Measurements from ENCODE around the gene HSD17B14.
"Not testable (repeated sequence)": the region's sequence is repeated elsewhere in the genome, so short reads cannot be mapped to it uniquely, and the experiment has no call there.

Gene HSD17B14

GRCh38 chr19:48795685-48796070 lies 40.6 kb downstream of the HSD17B14 start:
- no peak for DNase-seq

- peak; percentile 93 for DNase-seq
These were observed 41.1 kb downstream of the HSD17B14 start for GRCh38 chr19:48795055-48795684.

DNA sequence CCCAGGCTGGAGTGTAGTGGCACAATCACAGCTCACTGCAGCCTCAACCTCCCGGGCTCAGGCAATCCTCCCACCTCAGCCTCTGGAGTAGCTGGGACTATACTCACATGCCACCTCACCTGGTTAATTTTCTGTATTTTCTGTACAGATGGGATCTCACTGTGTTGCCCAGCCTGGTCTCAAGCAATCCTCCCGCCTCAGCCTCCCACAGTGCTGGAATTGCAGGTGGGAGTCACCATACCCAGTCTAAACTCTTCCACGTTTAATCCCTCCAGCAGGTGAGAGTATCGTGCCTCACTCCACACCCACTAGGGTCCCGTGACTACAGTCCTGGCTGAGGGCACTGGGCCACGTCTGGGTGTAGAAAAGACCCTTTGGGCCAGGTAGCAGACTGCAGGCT lies 42.0 kb downstream of the HSD17B14 start:
- no peak for DNase-seq

DNA sequence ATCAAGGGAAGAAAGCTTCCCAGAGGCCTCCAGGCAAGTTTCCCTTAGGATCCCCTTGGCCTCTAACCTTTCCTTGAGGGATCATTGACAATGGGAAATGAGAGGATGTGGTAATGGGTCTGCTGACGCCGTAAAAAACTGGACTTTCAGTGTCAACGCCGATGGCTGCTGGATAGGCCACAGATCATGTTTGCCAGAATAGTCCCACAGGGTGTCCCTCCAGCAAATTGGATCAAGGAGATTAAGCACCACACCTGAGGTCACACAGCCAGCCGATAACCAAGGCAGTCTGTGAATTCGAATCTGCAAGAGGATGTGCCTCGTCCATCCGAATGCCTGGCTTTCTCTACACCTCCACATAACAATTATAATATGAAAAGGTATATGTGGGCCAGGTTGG lies 43.0 kb downstream of the HSD17B14 start:
- DNase-seq: no peak

DNA sequence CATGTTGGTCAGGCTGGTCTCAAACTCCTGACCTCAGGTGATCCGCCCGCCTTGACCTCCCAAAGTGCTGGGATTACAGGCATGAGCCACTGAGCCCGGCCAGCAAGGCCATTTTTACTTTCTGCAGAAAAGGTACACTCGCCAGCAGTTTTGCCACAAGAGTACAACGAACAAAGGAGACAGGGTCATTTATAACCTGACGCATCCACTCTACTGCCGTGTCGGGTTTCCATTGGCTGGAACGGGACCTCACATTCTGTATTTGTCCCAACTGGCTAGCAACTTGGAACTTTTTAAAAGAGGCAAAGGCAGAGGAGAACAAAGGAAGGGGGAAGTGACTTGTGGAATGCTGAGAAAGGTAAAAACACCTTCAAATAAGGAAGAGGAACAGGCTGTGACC lies 49.0 kb downstream of the HSD17B14 start:
- DNase-seq: not testable (repeated sequence)

GRCh38 chr19:48786422-48786821 lies 49.9 kb downstream of the HSD17B14 start:
- DNase-seq: not testable (repeated sequence)

GRCh38 chr19:48784527-48784926 lies 51.8 kb downstream of the HSD17B14 start:
- DNase-seq: no peak

DNA sequence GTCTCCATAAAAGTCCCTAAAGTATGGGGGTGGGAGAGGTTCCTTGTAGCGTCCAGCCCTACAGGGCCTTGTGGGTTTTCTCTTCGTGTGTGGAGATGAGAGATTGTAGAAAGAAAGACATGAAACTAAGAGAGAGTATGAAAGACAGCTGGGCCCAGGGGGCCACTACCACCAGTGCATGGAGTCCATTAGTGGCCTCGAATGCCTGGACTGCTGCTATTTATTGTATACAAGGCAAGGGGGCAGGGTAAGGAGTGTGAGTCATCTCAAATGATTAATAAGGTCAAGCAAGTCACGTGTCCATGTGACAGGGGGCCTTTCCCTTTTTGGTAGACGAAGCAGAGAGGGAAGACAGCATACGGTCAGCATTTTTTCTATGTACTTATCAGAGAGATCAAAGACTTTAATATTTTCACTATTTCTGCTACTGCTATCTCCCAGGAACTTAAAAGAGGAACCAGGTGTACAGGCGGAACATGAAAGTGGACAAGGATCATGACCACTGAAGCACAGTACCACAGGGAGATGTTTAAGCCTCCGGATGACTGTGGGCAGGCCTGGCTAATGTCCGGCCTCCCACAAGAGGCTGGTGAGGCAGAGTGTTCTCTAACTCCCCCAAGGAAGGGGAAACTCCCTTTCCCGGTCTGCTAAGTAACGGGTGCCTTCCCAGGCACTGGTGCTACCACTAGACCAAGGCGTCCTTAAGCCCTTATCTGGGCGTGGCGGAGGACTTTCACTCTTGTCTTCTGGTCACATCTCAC lies 55.5 kb downstream of the HSD17B14 start:
- DNase-seq: no peak

DNA sequence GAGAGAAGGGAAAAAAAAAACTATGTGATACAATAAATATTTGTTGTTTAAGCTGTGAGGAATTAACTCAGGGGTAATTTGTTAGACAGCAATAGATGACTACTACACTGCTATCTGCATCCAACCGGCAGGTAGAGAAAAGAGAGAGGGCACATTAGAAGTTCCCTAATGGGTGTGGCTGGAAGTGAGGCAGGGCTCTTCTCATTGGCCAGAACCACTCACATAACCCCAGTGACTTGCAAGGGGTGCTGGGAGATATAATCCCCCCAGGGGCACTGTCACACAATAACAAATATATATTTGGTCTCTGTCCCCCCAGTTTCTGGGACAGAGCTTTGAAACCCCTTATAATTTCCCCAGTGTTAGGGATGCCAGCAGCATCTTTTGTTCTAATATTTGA lies 56.7 kb downstream of the HSD17B14 start:
- DNase-seq: no peak

- no peak for DNase-seq
These were observed 58.6 kb downstream of the HSD17B14 start for GRCh38 chr19:48777720-48778119.

DNA sequence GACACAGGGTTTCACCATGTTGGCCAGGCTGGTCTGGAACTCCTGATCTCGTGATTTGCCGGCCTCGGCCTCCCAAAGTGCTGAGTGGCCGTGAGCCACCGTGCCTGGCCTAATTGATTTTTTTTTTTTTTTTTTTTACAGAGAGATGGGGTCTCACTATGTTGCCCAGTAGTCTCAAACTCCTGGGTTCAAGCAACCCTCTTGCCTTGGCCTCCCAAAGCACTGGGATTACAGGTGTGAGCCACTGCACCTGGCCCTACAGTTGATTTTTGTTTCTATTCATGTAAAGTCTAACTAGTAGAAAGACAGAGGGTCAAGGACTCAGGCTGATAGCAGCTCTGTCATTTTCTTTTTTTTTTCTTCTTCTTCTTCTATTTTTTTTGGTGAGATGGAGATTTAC lies 59.2 kb downstream of the HSD17B14 start:
- no peak for DNase-seq

- DNase-seq: no peak
These were observed 63.8 kb downstream of the HSD17B14 start for GRCh38 chr19:48772503-48772953.

DNA sequence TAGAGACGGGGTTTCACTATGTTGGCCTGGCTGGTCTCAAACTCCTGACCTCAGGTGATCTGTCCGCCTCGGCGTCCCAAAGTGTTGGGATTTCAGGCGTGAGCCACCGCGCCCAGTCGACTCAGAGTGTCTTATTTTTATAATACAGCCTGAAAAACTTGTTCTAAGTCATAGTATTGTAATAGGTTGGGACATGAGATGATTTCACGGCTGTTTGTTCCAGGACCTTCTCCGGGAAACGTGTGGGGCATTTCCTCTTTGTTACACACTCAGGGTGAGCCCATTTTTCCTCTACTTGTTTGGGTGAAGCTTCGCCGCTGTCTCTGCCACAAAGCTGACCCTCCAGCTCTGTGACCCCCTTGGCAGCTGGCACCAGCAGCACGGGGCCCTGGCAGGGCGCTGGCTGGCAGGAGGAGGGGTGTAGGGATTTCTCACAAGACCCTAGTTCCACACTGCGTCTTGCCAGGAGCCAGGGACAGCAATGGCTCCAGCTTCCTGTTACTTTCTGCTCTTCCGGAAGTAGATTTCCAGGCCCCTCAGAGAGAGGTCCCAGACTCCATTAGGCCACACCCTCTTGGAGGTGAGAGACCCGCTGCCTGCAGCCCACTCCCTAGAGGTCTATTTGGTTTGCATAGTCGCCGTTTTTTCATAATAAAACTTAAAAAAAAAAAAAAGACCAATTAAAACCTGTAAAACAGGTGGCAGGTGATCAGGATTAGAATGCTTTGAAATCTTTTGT lies 65.4 kb downstream of the HSD17B14 start:
- DNase-seq: no peak

- no peak for DNase-seq
These were observed 66.0 kb downstream of the HSD17B14 start for GRCh38 chr19:48770266-48770665.

GRCh38 chr19:48768994-48769713 lies 67.1 kb downstream of the HSD17B14 start:
- DNase-seq: no peak

GRCh38 chr19:48768171-48768753 lies 68.0 kb downstream of the HSD17B14 start:
- DNase-seq: not testable (repeated sequence)

GRCh38 chr19:48765816-48766215 lies 70.5 kb downstream of the HSD17B14 start:
- DNase-seq: not testable (repeated sequence)
